ENCODE measurements around the gene ACP1. TPM values are rescaled to one million over a fixed set of nuclear protein-coding genes. Genes with fewer than 3 reads are reported as not detected.

ACP1 gene
- total RNA-seq, 2 donors from 2014 or later = 62.0 to 74.2 TPM

GRCh38 chr2:279956-280649 lies 15.4 kb downstream of the ACP1 start:
- no peak for ATAC-seq
- no peaks in the 10 kb centered on the region for H3K27me3 ChIP-seq
- WGBS, 2 donors = 12 to 32% methylated on average over 4 of the region's 4 CpGs
- H3K27ac ChIP-seq = peak overlapping the region; percentile 59 to 92 (median 90)
- no peaks in the 10 kb centered on the region for H3K9me3 ChIP-seq
- peaks cover 0 to 6% of the 10 kb centered on the region in 2 donors for H3K36me3 ChIP-seq (replicated peaks in 1 of 2; ENCODE audit: insufficient read depth in 1 of 2, low read depth in 2 of 2)
- TF ChIP-seq POLR2A (IDR thresholded peaks at IDR 0.05) (no peak), CTCF (IDR thresholded peaks at IDR 0.05) (no peak)
- H3K4me1 ChIP-seq = peaks cover 85% of the 10 kb centered on the region
- intact Hi-C loops (cut with DNase I) = no loop called here
- peak in 1 of 4 donors; percentile 37 for DNase-seq
- no peak overlapping the region for H3K4me3 ChIP-seq

GRCh38 chr2:280650-281110 lies 15.9 kb downstream of the ACP1 start:
- DNase-seq (peak; percentile 55 to 79 (median 66)), ATAC-seq (peak; percentile 93)
- Histone ChIP-seq H3K36me3 (replicated peaks in 1 of 2; ENCODE audit: insufficient read depth in 1 of 2, low read depth in 2 of 2) (peaks cover 0 to 6% of the 10 kb centered on the region in 2 donors), H3K4me3 (no peak overlapping the region), H3K27ac (peak overlapping the region; percentile 42 to 92 (median 90)), H3K4me1 (peaks cover 91% of the 10 kb centered on the region), H3K9me3 (no peaks in the 10 kb centered on the region), H3K27me3 (no peaks in the 10 kb centered on the region)
- intact Hi-C loops (cut with DNase I) = no loop called here
- WGBS, 2 donors = 23 to 28% methylated on average over 7 of the region's 7 CpGs
- TF ChIP-seq POLR2A (IDR thresholded peaks at IDR 0.05) (peak in 2 of 3 donors; percentile 53 to 55), CTCF (IDR thresholded peaks at IDR 0.05) (peak in 3 of 7 experiments; percentile 19 to 35 (median 31))

- intact Hi-C loops (cut with DNase I) = no loop called here
- no peak for TF ChIP-seq CTCF (IDR thresholded peaks at IDR 0.05)
- TF ChIP-seq POLR2A (IDR thresholded peaks at IDR 0.05) = no peak
- no peak for DNase-seq
- 93% methylated on average over 9 of the region's 9 CpGs for WGBS, 2 donors
- H3K27me3 ChIP-seq = no peaks in the 10 kb centered on the region
- H3K36me3 ChIP-seq (replicated peaks in 1 of 2; ENCODE audit: insufficient read depth in 1 of 2, low read depth in 2 of 2) = peaks cover 0 to 6% of the 10 kb centered on the region in 2 donors
- peaks cover 91% of the 10 kb centered on the region for H3K4me1 ChIP-seq
- no peak overlapping the region for H3K4me3 ChIP-seq
- peak overlapping the region in 3 of 4 donors; percentile 90 to 92 (median 91) for H3K27ac ChIP-seq
- ATAC-seq = no peak
- no peaks in the 10 kb centered on the region for H3K9me3 ChIP-seq
Measured at GRCh38 chr2:281381-281780, 16.6 kb downstream of the ACP1 start.

GRCh38 chr2:282371-283263 lies 17.9 kb downstream of the ACP1 start:
- Histone ChIP-seq H3K4me3 (no peak overlapping the region), H3K4me1 (peaks cover 84% of the 10 kb centered on the region), H3K36me3 (replicated peaks in 1 of 2; ENCODE audit: insufficient read depth in 1 of 2, low read depth in 2 of 2) (peaks cover 0 to 4% of the 10 kb centered on the region in 2 donors), H3K27ac (peak overlapping the region; percentile 26 to 92 (median 90)), H3K27me3 (no peaks in the 10 kb centered on the region), H3K9me3 (no peaks in the 10 kb centered on the region)
- ATAC-seq = no peak
- TF ChIP-seq POLR2A (IDR thresholded peaks at IDR 0.05) = no peak
- WGBS, 2 donors = 86 to 89% methylated on average over 12 of the region's 12 CpGs
- intact Hi-C loops (cut with DNase I) = no loop called here
- no peak for DNase-seq

Data from body of pancreas (tissue), 4 donors.